Measurements from ENCODE around the gene MMP28.

MMP28 gene

GRCh38 chr17:35808962-35809854 lies 13.8 kb upstream of the MMP28 start, which contains the start of gene TAF15:
TSS of gene TAF15 (plus strand) at chr17:35809484. CDS start at chr17:35809570, 86 bp downstream.
- peak; percentile 98 to 99 for DNase-seq
- peak; percentile 97 for TF ChIP-seq POLR2A (IDR thresholded peaks at IDR 0.05; ENCODE audit: low read length)
- no peak for TF ChIP-seq GATA1 (IDR thresholded peaks at IDR 0.05; ENCODE audit: low read depth, low read length)

GRCh38 chr17:35808240-35808961 lies 13.0 kb upstream of the MMP28 start:
- DNase-seq: peak in 1 of 2 experiments; percentile 44
- TF ChIP-seq GATA1 (IDR thresholded peaks at IDR 0.05; ENCODE audit: low read depth, low read length) (no peak), POLR2A (IDR thresholded peaks at IDR 0.05; ENCODE audit: low read length) (no peak)

GRCh38 chr17:35807371-35808144 lies 12.1 kb upstream of the MMP28 start:
- peak in 1 of 2 experiments; percentile 24 for DNase-seq
- TF ChIP-seq POLR2A (IDR thresholded peaks at IDR 0.05; ENCODE audit: low read length) (no peak), GATA1 (IDR thresholded peaks at IDR 0.05; ENCODE audit: low read depth, low read length) (no peak)

- DNase-seq: peak; percentile 79
- no peak for TF ChIP-seq GATA1 (IDR thresholded peaks at IDR 0.05; ENCODE audit: low read depth, low read length)
Observed at GRCh38 chr17:35804658-35805192, 9.3 kb upstream of the MMP28 start.

GRCh38 chr17:35801583-35802224 lies 6.3 kb upstream of the MMP28 start:
- DNase-seq: peak; percentile 41 to 69
- TF ChIP-seq GATA1 (IDR thresholded peaks at IDR 0.05; ENCODE audit: low read depth, low read length): no peak
- TF ChIP-seq POLR2A (IDR thresholded peaks at IDR 0.05; ENCODE audit: low read length): no peak

GRCh38 chr17:35799942-35800341 lies 4.5 kb upstream of the MMP28 start:
- TF ChIP-seq GATA1 (IDR thresholded peaks at IDR 0.05; ENCODE audit: low read depth, low read length) (no peak), POLR2A (IDR thresholded peaks at IDR 0.05; ENCODE audit: low read length) (no peak)
- DNase-seq: no peak

- no peak for TF ChIP-seq GATA1 (IDR thresholded peaks at IDR 0.05; ENCODE audit: low read depth, low read length)
- no peak for DNase-seq
Observed at GRCh38 chr17:35797918-35798317, 2.5 kb upstream of the MMP28 start.

GRCh38 chr17:35797370-35797769 lies 1.9 kb upstream of the MMP28 start:
- TF ChIP-seq GATA1 (IDR thresholded peaks at IDR 0.05; ENCODE audit: low read depth, low read length) (no peak), POLR2A (IDR thresholded peaks at IDR 0.05; ENCODE audit: low read length) (no peak)
- no peak for DNase-seq

GRCh38 chr17:35796942-35797341 lies 1.5 kb upstream of the MMP28 start:
- no peak for DNase-seq
- TF ChIP-seq GATA1 (IDR thresholded peaks at IDR 0.05; ENCODE audit: low read depth, low read length) (no peak), POLR2A (IDR thresholded peaks at IDR 0.05; ENCODE audit: low read length) (no peak)

GRCh38 chr17:35795871-35796265 lies 427 bp upstream of the MMP28 start:
- no peak for DNase-seq
- no peak for TF ChIP-seq POLR2A (IDR thresholded peaks at IDR 0.05; ENCODE audit: low read length)
- TF ChIP-seq GATA1 (IDR thresholded peaks at IDR 0.05; ENCODE audit: low read depth, low read length): no peak

- TF ChIP-seq GATA1 (IDR thresholded peaks at IDR 0.05; ENCODE audit: low read depth, low read length): no peak
- no peak for TF ChIP-seq POLR2A (IDR thresholded peaks at IDR 0.05; ENCODE audit: low read length)
- DNase-seq: no peak
Observed at GRCh38 chr17:35793257-35793656, 2.2 kb downstream of the MMP28 start.

- DNase-seq: no peak
- TF ChIP-seq POLR2A (IDR thresholded peaks at IDR 0.05; ENCODE audit: low read length) (no peak), GATA1 (IDR thresholded peaks at IDR 0.05; ENCODE audit: low read depth, low read length) (no peak)
Observed at GRCh38 chr17:35791681-35792350, 3.6 kb downstream of the MMP28 start.

GRCh38 chr17:35790841-35791240 lies 4.6 kb downstream of the MMP28 start:
- DNase-seq: no peak

More at GRCh38 chr17:35790841-35791240, 4.6 kb downstream of the MMP28 start:
- TF ChIP-seq POLR2A (IDR thresholded peaks at IDR 0.05; ENCODE audit: low read length) (no peak), GATA1 (IDR thresholded peaks at IDR 0.05; ENCODE audit: low read depth, low read length) (no peak)
